Activated T-cell treated with anti-CD3 and anti-CD28 coated beads for 48 hours (primary cell): ENCODE measurements around the gene HUWE1.
"Not testable (repeated sequence)": the region's sequence is repeated elsewhere in the genome, so short reads cannot be mapped to it uniquely, and the experiment has no call there.

ENCODE experiments used
- DNase-seq: peaks from one replicate; pipeline ENCODE4 v3.0.0-alpha.2; 2020; ENCODE audit warnings: low read depth

Gene HUWE1

GRCh38 chrX:53605004-53605403 lies 81.5 kb downstream of the HUWE1 start:
- DNase-seq = no peak

GRCh38 chrX:53599781-53600396 lies 86.6 kb downstream of the HUWE1 start:
- no peak for DNase-seq

DNA sequence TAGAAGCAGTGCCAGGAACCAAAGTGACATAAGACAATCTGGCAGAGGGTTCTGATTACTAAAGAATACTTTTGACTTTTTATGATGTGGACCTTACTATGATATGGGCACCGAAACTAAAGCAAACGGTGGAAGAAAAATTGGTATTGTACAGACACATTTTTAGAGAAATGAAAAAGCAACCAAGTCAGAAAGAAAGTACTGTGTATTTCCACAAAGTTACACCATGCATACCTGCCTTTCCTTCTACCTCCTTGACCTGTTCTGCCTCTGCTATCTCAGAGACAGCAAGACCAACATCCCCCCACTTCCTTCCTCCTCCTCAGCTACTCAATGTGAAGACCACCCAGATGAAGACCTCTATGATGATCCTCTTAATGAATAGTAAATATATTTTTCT lies 88.3 kb downstream of the HUWE1 start:
- no peak for DNase-seq

DNA sequence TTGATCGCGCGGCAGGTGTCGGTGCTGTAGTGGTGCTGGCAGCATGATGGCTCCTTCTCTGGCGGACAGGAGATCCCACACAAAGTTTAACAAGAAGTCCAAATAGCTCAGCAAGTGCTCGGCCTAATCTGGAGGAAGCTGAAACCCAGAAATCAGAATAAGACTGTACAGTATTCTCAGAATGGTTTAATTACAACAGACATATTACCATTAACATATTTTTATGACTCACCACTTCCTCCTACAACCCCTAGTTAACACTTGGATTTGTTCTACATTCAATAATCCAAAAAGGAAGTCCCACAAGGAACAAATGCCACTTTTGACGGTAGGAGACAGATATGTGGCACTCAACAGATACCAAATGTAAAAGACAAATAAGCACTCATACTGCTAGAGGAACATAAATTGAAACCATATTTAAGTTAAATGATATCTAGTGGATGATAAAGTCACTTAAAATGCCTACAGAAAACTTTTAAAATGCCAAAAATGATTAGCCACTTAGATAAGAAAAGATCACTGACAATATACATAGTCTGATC lies 91.2 kb downstream of the HUWE1 start:
- no peak for DNase-seq

- DNase-seq = no peak
These were observed 92.2 kb downstream of the HUWE1 start for GRCh38 chrX:53594354-53594753.

DNA sequence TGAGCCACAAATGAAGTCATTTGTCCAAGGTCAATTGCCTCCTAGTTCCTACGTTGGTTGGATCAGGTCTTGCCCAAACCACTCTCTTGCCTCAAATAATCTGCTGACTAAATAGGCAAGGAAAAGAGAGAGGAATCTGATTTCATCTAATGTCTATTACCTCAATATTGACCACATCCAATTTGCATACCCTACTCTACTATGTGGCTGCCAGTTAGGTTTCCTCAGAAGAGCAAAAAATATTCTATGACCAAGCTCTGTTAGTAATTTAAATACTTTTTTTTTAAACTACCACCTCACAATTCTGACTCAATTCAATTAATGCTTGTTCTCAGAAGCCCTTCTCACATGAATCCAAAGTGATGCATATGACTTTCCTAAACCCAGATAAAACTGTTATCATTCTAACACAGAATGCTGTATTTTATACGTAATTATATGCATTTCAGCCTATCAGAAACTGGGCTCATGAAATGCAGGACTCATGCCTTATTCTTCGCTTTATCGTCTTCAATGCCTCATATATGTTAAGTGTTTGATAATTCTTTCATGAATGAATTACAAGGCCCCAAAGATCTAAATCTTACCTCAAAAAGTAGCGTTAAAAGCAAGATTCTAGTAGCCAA lies 98.6 kb downstream of the HUWE1 start:
- DNase-seq = no peak

- no peak for DNase-seq
These were observed 101.6 kb downstream of the HUWE1 start for GRCh38 chrX:53584891-53585290.

- no peak for DNase-seq
These were observed 102.9 kb downstream of the HUWE1 start for GRCh38 chrX:53583571-53583970.

DNA sequence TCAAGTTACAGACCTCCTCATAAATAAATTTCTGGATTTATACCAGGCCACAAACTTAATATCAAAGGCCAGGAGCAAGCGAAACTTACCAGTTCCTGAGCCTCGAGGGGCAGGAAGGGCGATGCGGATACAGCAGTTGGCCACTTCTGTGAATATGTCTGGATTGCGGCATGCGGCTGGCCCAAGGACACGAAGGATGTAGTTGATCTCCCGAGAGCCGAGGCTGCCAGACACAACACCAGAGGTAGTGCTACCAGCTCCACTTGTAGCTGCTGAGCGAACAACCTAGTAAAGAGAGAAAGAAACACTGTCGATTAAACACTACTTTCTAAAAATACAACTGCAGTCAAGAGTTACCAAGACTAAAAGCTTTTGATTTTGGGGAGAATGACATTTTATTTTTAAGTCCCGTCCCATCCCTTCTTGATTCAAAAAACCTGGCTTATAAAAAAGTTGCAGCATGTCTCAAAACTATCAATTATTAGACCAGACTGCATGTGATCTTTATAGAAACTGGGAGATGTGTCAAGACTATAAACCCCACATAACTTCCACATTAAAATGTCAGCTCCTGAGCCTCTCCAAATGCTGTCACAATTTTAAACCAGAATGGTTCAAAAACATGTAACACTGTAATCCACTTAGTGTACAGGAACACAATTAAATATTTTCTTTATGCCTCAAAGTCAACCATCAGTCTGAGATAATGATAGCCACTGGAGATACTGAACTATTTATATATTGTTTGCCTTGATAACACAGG lies 105.6 kb downstream of the HUWE1 start:
- no peak for DNase-seq

GRCh38 chrX:53571494-53571893 lies 115.0 kb downstream of the HUWE1 start:
- no peak for DNase-seq

DNA sequence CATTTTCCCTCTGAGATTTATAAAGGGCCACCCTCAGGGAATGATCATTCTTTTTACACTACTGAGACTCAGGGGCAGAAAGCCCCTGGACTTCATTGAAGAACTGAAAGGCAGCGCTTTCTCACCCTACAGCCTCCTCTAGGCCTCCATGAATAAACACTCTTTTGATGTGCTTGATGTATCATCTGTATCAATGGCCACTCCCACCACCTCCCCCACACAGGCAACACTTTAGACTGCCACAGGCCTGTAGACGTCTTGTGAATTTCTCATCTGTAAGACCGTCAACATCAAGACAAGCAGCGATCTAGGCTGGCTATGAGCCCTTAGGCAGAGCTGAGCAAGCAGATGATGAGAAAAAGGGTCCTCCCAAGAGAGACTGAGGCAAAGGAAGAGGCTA lies 123.2 kb downstream of the HUWE1 start:
- no peak for DNase-seq

GRCh38 chrX:53561912-53562311 lies 124.6 kb downstream of the HUWE1 start:
- DNase-seq = no peak

- DNase-seq = no peak
These were observed 127.9 kb downstream of the HUWE1 start for GRCh38 chrX:53558646-53559045.

GRCh38 chrX:53556868-53557267 lies 129.7 kb downstream of the HUWE1 start:
- DNase-seq = no peak

GRCh38 chrX:53550756-53551463 lies 135.6 kb downstream of the HUWE1 start:
- no peak for DNase-seq

DNA sequence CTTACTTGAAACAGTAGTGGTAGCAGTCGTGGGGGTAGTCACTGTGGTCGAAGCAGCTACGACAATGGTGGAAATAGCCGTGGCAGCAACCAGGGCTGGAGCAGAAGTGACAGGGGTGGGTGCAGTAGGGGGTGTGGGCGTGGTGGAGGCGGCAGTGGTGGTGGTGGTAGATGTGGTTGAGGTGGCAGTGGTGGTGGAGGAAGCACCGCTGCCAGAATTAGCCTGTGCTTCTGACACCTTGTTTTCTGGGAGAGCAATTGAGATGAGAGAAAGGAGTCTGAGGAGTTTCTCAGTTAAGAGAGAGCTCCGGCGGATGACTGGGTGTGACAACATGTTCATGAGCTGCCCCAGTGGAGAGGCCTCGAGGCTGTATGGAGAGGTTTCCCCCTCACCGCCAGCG lies 138.9 kb downstream of the HUWE1 start:
- no peak for DNase-seq

- DNase-seq = no peak
These were observed 141.6 kb downstream of the HUWE1 start for GRCh38 chrX:53544936-53545335.

DNA sequence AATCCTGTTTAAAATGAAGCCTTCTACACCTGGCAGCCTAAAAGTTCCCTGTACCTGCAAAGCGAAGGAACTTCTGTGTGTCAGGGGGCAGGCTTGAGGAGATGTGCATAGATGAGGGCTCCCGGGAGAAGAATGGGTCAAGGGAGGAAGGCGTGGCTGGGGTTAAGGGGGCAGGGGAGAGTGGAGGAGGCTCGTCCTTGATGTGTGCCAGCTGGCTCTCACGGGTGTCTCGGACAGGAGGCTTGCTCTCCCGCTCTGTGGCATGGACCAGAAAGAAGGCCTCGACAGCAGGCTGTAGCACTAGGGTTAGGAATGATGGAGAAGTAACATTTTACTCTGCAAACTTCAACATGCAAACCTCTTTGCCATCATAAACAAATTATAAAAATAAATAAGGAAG lies 147.7 kb downstream of the HUWE1 start:
- DNase-seq = no peak

- DNase-seq = not testable (repeated sequence)
These were observed 155.1 kb downstream of the HUWE1 start for GRCh38 chrX:53531255-53531966.

DNA sequence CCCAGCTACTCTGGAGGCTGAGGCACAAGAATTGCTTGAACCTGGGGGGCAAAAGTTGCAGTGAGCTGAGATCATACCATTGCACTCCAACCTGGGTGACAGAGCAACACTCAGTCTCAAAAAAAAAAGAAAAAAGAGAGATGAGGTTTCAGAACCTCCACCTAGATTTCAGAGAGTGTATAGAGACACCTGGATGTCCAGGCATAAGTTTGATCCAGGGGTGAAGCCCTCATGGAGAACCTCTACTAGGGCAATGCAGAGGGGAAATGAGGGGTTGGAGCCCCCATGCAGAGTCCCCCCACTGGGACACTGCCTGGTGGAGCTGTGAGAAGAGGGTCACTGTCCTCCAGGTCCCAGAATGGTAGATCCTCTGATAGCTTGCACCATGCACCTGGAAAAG lies 159.5 kb downstream of the HUWE1 start:
- no peak for DNase-seq

DNA sequence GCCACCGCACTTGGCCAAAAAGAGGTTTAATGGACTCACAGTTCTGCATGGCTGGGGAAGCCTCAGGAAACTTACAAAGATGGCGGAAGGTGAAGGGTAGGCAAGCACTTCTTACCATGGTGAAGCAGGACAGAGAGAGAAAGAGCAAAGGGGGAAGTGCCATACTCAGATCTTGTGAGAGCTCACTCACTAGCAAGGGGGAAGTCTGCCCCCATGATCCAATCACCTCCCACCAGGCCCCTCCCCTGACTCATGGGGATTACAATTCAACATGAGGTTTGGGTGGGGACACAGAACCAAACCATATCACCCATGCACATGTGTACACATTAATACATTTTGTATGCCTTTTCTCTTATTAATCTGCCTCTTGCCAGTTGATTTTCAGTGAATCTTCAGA lies 175.2 kb downstream of the HUWE1 start:
- DNase-seq = no peak

DNA sequence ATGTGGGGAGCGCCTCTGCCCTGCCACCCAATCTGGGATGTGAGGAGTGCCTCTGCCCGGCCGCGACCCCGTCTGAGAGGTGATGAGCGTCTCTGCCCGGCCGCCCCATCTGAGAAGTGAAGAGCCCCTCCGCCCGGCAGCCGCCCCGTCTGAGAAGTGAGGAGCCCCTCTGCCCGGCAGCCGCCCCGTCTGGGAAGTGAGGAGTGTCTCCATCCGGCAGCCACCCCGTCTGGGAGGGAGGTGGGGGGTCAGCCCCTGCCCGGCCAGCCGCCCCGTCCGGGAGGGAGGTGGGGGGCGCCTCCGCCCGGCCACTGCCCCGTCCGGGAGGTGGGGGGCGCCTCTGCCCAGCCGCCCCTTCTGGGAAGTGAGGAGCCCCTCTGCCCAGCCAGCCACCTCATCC lies 182.5 kb downstream of the HUWE1 start:
- DNase-seq = not testable (repeated sequence)
